Measurements from ENCODE around the gene FEN1. TPM values are rescaled to one million over a fixed set of nuclear protein-coding genes. Genes with fewer than 3 reads are reported as not detected.

The FEN1 gene
- total and polyA plus RNA-seq, 4 donors = 4.5 to 46.5 (median 9.5) TPM

GRCh38 chr11:61838921-61839320 lies 46.2 kb downstream of the FEN1 start:
- Histone ChIP-seq H3K9ac (ENCODE audit: low read depth in 1 of 2, low read length in 2 of 2) (no peak overlapping the region), H3K4me1 (ENCODE audit: control insufficient read depth in 4 of 4, insufficient read depth in 4 of 4, low read length in 3 of 4) (peaks cover 0 to 2% (median 0%) of the 10 kb centered on the region in 4 donors), H3K27me3 (ENCODE audit: control insufficient read depth in 4 of 4, insufficient read depth in 4 of 4, low read length in 3 of 4) (no peaks in the 10 kb centered on the region), H3K27ac (ENCODE audit: low read depth in 1 of 2, low read length in 2 of 2) (no peak overlapping the region), H3K9me3 (ENCODE audit: control insufficient read depth in 4 of 4, low read length in 3 of 4) (no peaks in the 10 kb centered on the region), H3K36me3 (ENCODE audit: control insufficient read depth in 4 of 4, insufficient read depth in 3 of 4, low read depth in 1 of 4, low read length in 3 of 4) (peaks cover 4 to 26% (median 13%) of the 10 kb centered on the region in 4 donors), H3K4me3 (ENCODE audit: low read depth in 1 of 3, low read length in 3 of 3) (no peak overlapping the region)
- no peak for DNase-seq (ENCODE audit: low spot score)
- WGBS = 91% methylated on average over 10 of the region's 10 CpGs
- TF ChIP-seq YY1 (IDR thresholded peaks at IDR 0.05) (no peak), RAD21 (IDR thresholded peaks at IDR 0.05) (no peak), REST (IDR thresholded peaks at IDR 0.05) (no peak)

GRCh38 chr11:61839742-61840141 lies 47.0 kb downstream of the FEN1 start:
- Histone ChIP-seq H3K27ac (ENCODE audit: low read depth in 1 of 2, low read length in 2 of 2) (no peak overlapping the region), H3K9me3 (ENCODE audit: control insufficient read depth in 4 of 4, low read length in 3 of 4) (no peaks in the 10 kb centered on the region), H3K4me3 (ENCODE audit: low read depth in 1 of 3, low read length in 3 of 3) (no peak overlapping the region), H3K36me3 (ENCODE audit: control insufficient read depth in 4 of 4, insufficient read depth in 3 of 4, low read depth in 1 of 4, low read length in 3 of 4) (peaks cover 4 to 26% (median 13%) of the 10 kb centered on the region in 4 donors), H3K27me3 (ENCODE audit: control insufficient read depth in 4 of 4, insufficient read depth in 4 of 4, low read length in 3 of 4) (no peaks in the 10 kb centered on the region), H3K9ac (ENCODE audit: low read depth in 1 of 2, low read length in 2 of 2) (no peak overlapping the region), H3K4me1 (ENCODE audit: control insufficient read depth in 4 of 4, insufficient read depth in 4 of 4, low read length in 3 of 4) (peaks cover 0 to 2% (median 0%) of the 10 kb centered on the region in 4 donors)
- 70% methylated on average over 2 of the region's 2 CpGs for WGBS
- no peak for DNase-seq (ENCODE audit: low spot score)
- TF ChIP-seq, protein P1, sequence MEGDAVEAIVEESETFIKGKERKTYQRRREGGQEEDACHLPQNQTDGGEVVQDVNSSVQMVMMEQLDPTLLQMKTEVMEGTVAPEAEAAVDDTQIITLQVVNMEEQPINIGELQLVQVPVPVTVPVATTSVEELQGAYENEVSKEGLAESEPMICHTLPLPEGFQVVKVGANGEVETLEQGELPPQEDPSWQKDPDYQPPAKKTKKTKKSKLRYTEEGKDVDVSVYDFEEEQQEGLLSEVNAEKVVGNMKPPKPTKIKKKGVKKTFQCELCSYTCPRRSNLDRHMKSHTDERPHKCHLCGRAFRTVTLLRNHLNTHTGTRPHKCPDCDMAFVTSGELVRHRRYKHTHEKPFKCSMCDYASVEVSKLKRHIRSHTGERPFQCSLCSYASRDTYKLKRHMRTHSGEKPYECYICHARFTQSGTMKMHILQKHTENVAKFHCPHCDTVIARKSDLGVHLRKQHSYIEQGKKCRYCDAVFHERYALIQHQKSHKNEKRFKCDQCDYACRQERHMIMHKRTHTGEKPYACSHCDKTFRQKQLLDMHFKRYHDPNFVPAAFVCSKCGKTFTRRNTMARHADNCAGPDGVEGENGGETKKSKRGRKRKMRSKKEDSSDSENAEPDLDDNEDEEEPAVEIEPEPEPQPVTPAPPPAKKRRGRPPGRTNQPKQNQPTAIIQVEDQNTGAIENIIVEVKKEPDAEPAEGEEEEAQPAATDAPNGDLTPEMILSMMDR (IDR thresholded peaks at IDR 0.05; ENCODE audit: low read depth, low read length, missing input control) = no peak
- TF ChIP-seq ATF3 (IDR thresholded peaks at IDR 0.05) (no peak), HNF4G (IDR thresholded peaks at IDR 0.05) (no peak), HNF4A (conservative IDR thresholded peaks at IDR 0.05) (no peak), EGR1 (IDR thresholded peaks at IDR 0.05; ENCODE audit: low read depth in 2 of 2) (no peak), FOXA1 (IDR thresholded peaks at IDR 0.05) (no peak), ZBTB33 (IDR thresholded peaks at IDR 0.05) (no peak), REST (IDR thresholded peaks at IDR 0.05) (no peak), JUND (IDR thresholded peaks at IDR 0.05) (no peak), YY1 (IDR thresholded peaks at IDR 0.05) (no peak), SP1 (IDR thresholded peaks at IDR 0.05) (no peak), GABPA (IDR thresholded peaks at IDR 0.05 in 1 of 2, conservative IDR thresholded peaks at IDR 0.05 in 1 of 2) (no peak), TAF1 (conservative IDR thresholded peaks at IDR 0.05) (no peak), MAX (IDR thresholded peaks at IDR 0.05) (no peak), NR2F2 (IDR thresholded peaks at IDR 0.05) (no peak), FOXA2 (IDR thresholded peaks at IDR 0.05) (no peak), RXRA (IDR thresholded peaks at IDR 0.05) (no peak), RAD21 (IDR thresholded peaks at IDR 0.05) (no peak)

All from liver (tissue), 9 donors.